Activated T-cell treated with anti-CD3 and anti-CD28 coated beads, Interleukin-2, amount 50 U/mL, for 4 hours (primary cell): Measurements from ENCODE around the gene HMX2. TPM values are rescaled to one million over a fixed set of nuclear protein-coding genes. Genes with fewer than 3 reads are reported as not detected.

Experiments used
- ATAC-seq, 2 donors: fragments of 200-7000 bp; cut with Tn5 transposase; one replicate each; pipeline ENCODE4 v1.10.0; 2021
- DNase-seq: peaks from one replicate; pipeline ENCODE4 v3.0.0-alpha.2; 2020
- H3K27me3 Mint-ChIP-seq: one replicate; pipeline ENCODE4 v1.8.0; 2021; ENCODE audit warnings: low read depth, mixed read lengths
- H3K36me3 Mint-ChIP-seq: one replicate; pipeline ENCODE4 v1.8.0; 2022; ENCODE audit warnings: mixed read lengths; ENCODE audit not compliant: insufficient read depth
- H3K4me1 Mint-ChIP-seq: one replicate; pipeline ENCODE4 v1.8.0; 2021; ENCODE audit warnings: low read depth, mixed read lengths
- H3K4me3 Mint-ChIP-seq: one replicate; pipeline ENCODE4 v1.8.0; 2021; ENCODE audit warnings: mild to moderate bottlenecking, moderate library complexity, mixed read lengths
- H3K9me3 Mint-ChIP-seq: one replicate; pipeline ENCODE4 v1.8.0; 2021; ENCODE audit warnings: mixed read lengths
- total RNA-seq, 3 donors: library from RNA; stranded (reverse); gene quantifications; one replicate each; pipeline ENCODE4 v1.2.1, GENCODE V29; 2021

Gene HMX2
- total RNA-seq, 3 donors from 2014 or later: 0.11 TPM; not detected in 2

GRCh38 chr10:123180101-123181090 lies 32.5 kb downstream of the HMX2 start:
- ATAC-seq (no peak), DNase-seq (no peak)
- Mint-ChIP-seq H3K9me3 (peaks cover 21% of the 10 kb centered on the region), H3K36me3 (peaks cover 47% of the 10 kb centered on the region), H3K4me3 (no peak overlapping the region), H3K27me3 (no peaks in the 10 kb centered on the region), H3K4me1 (no peaks in the 10 kb centered on the region)

DNA sequence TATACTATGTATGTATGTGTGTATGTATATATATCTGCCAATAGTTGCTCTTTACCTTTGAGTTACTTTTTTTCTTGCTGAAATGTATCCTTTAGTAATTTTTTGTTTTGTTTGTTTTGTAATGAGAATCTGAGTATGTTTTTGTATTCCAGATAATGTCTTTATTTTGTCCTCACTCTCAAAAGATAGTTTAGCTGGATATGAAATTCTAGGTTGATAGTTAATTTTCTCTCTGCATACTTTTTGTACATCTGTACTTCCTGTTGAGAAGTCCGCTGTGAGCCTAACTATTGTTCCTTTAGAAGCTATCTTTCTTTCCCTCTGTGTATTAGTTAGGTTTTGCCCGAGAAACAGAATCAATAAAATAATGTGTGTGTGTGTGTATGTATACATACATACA lies 35.8 kb downstream of the HMX2 start:
- H3K36me3 Mint-ChIP-seq: peaks cover 35% of the 10 kb centered on the region
- H3K27me3 Mint-ChIP-seq: no peaks in the 10 kb centered on the region
- DNase-seq: no peak
- H3K9me3 Mint-ChIP-seq: peaks cover 27% of the 10 kb centered on the region
- no peak overlapping the region for H3K4me3 Mint-ChIP-seq
- ATAC-seq: no peak
- H3K4me1 Mint-ChIP-seq: no peaks in the 10 kb centered on the region

GRCh38 chr10:123187781-123188180 lies 39.8 kb downstream of the HMX2 start:
- no peak for ATAC-seq
- H3K27me3 Mint-ChIP-seq: no peaks in the 10 kb centered on the region
- no peaks in the 10 kb centered on the region for H3K4me1 Mint-ChIP-seq
- peaks cover 27% of the 10 kb centered on the region for H3K9me3 Mint-ChIP-seq
- H3K4me3 Mint-ChIP-seq: no peak overlapping the region
- H3K36me3 Mint-ChIP-seq: peaks cover 46% of the 10 kb centered on the region
- no peak for DNase-seq

DNA sequence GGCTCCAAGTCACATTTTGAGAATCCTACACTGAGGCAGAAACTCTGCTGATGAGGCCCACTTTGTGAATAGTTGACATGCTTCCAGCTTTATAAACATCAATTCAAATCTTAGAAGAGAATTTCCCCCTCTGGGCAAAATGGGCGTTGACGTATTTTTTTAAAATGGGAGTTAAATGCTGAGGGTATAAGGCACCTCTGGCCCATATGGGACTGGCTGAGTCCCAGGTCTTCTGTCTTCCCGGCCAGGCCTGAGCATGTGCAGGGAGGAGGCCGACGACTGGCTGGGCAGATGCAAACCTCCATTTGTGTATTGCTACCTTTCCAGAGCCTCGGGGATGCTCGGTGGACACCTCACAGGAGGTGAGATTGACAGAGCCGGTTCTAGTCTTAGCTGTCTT lies 44.0 kb downstream of the HMX2 start:
- no peak for ATAC-seq
- no peaks in the 10 kb centered on the region for H3K4me1 Mint-ChIP-seq
- H3K4me3 Mint-ChIP-seq: no peak overlapping the region
- H3K27me3 Mint-ChIP-seq: no peaks in the 10 kb centered on the region
- H3K9me3 Mint-ChIP-seq: no peaks in the 10 kb centered on the region
- DNase-seq: no peak
- H3K36me3 Mint-ChIP-seq: peaks cover 20% of the 10 kb centered on the region

DNA sequence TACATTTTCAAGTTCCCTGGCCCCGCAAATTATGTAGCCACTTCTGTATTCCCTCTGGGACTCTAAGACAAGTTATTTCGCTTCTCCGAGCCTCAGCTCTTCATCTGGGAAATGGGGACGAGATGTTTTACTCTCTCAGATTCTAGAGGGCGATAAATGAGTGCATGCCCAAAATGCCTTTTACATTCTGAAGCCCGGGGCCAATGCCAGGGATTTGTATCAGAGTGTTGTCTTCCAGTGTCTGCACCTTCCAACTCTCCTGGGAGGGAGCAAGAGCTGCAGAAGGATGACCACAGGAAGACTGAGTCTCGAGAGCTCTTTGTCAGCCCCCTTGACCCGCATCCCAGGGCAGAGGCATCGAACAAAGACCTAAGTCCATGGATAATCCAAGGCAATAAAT lies 46.1 kb downstream of the HMX2 start:
- Mint-ChIP-seq H3K4me1 (no peaks in the 10 kb centered on the region), H3K4me3 (no peak overlapping the region), H3K9me3 (no peaks in the 10 kb centered on the region), H3K27me3 (no peaks in the 10 kb centered on the region), H3K36me3 (peaks cover 17% of the 10 kb centered on the region)
- DNase-seq (no peak), ATAC-seq (no peak)

Other genes starting within 250 kb of the HMX2 start
- gene FAM24A, start 237.5 kb upstream of the HMX2 start, total RNA-seq: not detected
- gene C10orf88, start 193.9 kb upstream of the HMX2 start, total RNA-seq: 1 to 10 TPM; 6.3 to 9.8 (median 9.6) TPM
- gene PSTK, start 167.7 kb upstream of the HMX2 start, total RNA-seq: 1 to 10 TPM; 5.3 to 6.3 (median 6.1) TPM
- 10 to 100 TPM; 18.2 to 29.6 (median 21.0) TPM for gene IKZF5, start 139.3 kb upstream of the HMX2 start, total RNA-seq
- 10 to 100 TPM; 21.8 to 25.9 (median 22.9) TPM for gene ACADSB, start 139.1 kb upstream of the HMX2 start, total RNA-seq
- under 1 TPM in 1 of 3 donors, not detected in 2; 0.16 TPM for gene HMX3, start 12.2 kb upstream of the HMX2 start, total RNA-seq
- 100 to 1,000 TPM; 169 to 185 (median 173) TPM for gene BUB3, start 6.3 kb downstream of the HMX2 start, total RNA-seq